ENCODE results near the gene TAT.

DNA sequence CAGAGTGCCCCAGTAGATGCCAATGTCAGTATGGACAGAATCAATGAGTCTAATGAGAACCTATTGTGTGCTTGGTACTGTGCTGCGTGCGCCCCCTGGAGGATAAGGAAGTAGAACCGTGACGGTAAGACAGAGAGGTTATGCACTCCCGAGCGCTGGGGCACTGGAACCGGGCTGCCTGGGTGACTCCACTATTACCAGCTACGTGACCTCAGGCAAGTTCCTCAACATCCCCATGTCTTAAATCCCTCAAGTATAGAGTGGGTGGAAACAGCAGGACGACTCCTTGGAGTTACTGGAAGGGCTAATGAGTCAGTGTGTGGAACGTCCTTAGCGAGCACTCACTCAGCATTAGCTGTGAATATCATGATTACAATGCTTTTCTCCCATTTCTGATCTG lies 34.5 kb downstream of the TAT start:
- no peak for TF ChIP-seq SUZ12 (IDR thresholded peaks at IDR 0.05; ENCODE audit: extremely low read depth, insufficient read depth, insufficient read length)
- TF ChIP-seq ZNF274 (IDR thresholded peaks at IDR 0.05; ENCODE audit: low read depth, low read length), result no peak
